Ishikawa (cell line): ENCODE data around the gene PRSS22.

Source experiments
- CEBPB ChIP-seq: IDR thresholded peaks from 2 replicates; pipeline ENCODE4 v1.6.1; 2012
- EP300 ChIP-seq: IDR thresholded peaks from 2 replicates; pipeline ENCODE4 v1.6.1; 2012; ENCODE audit warnings: borderline replicate concordance
- FOXM1 ChIP-seq: IDR thresholded peaks from 2 replicates; pipeline ENCODE4 v1.6.1; 2012; ENCODE audit warnings: low read depth, borderline replicate concordance
- NFIC ChIP-seq: IDR thresholded peaks from 2 replicates; pipeline ENCODE4 v1.6.1; 2012
- TAF1 ChIP-seq: IDR thresholded peaks from 2 replicates; pipeline ENCODE4 v1.6.1; 2012; ENCODE audit warnings: low read depth, mild to moderate bottlenecking
- YY1 ChIP-seq: IDR thresholded peaks from 2 replicates; pipeline ENCODE4 v1.6.1; 2012; ENCODE audit warnings: low read depth
- TF ChIP-seq, protein P1 (sequence below): IDR thresholded peaks from 2 replicates; pipeline ENCODE4 v1.6.1; 2012
- TF ChIP-seq, protein P2 (sequence below): IDR thresholded peaks from 2 replicates; pipeline ENCODE4 v1.6.1; 2012

DNA sequence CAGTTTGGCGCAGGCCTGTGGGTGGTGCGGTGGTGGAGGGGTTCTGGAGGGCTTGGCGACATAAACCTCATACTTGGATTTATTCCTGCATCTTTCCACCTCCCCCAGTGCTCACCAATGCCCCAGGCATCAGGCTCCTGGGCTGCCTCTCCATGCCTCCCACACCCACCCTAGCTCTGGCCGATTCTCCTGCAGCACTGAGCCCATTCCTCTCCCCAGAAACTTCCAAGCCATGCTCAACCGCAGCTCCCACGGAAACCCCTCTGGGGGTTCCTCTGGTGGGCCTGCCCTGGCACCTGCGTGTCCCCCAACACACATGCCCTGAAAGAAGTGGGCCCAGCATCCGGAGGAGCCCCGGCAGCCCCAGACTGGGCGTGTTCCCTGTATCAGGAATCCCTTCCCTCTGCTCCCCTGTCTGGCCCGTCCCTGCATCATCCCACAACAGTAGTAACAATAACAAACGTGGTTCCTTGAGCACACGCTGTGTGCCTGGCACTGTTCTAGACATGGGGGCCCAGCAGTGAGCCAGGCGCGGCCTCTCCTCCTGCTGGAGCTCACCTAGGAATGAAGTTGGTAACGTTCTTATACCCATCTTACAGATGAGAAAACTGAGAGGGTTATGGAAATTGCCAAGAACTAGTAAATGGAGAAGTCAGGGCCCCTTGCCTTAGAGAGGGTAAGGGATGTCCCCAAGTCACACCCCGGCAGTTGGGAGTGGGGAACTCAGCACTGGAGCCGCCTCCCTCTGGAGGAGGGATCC is 38.6 kb downstream of the PRSS22 start:
- TF ChIP-seq EP300 (no peak), TAF1 (no peak), CEBPB (no peak), NFIC (no peak), YY1 (no peak), FOXM1 (no peak)
- TF ChIP-seq, protein P1, sequence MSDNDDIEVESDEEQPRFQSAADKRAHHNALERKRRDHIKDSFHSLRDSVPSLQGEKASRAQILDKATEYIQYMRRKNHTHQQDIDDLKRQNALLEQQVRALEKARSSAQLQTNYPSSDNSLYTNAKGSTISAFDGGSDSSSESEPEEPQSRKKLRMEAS, result no peak
- TF ChIP-seq, protein P2, sequence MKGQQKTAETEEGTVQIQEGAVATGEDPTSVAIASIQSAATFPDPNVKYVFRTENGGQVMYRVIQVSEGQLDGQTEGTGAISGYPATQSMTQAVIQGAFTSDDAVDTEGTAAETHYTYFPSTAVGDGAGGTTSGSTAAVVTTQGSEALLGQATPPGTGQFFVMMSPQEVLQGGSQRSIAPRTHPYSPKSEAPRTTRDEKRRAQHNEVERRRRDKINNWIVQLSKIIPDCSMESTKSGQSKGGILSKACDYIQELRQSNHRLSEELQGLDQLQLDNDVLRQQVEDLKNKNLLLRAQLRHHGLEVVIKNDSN, result no peak
